Retinal pigment epithelial cell (primary cell): ENCODE results near the gene SKI.

Experiments
- DNase-seq: peaks from one replicate; pipeline ENCODE4 v3.0.0-alpha.2; 2010; ENCODE audit warnings: low read depth
- H3K4me3 ChIP-seq: 2 replicates; pipeline ENCODE4 v1.5.1; 2011; ENCODE audit warnings: mild to moderate bottlenecking, low read length, control low read depth, moderate library complexity
- TF ChIP-seq, protein P1 (sequence below): conservative IDR thresholded peaks from 2 replicates; pipeline ENCODE4 v1.5.1; 2011; ENCODE audit warnings: low read depth, low read length, control low read depth, inconsistent platforms

The SKI gene

DNA sequence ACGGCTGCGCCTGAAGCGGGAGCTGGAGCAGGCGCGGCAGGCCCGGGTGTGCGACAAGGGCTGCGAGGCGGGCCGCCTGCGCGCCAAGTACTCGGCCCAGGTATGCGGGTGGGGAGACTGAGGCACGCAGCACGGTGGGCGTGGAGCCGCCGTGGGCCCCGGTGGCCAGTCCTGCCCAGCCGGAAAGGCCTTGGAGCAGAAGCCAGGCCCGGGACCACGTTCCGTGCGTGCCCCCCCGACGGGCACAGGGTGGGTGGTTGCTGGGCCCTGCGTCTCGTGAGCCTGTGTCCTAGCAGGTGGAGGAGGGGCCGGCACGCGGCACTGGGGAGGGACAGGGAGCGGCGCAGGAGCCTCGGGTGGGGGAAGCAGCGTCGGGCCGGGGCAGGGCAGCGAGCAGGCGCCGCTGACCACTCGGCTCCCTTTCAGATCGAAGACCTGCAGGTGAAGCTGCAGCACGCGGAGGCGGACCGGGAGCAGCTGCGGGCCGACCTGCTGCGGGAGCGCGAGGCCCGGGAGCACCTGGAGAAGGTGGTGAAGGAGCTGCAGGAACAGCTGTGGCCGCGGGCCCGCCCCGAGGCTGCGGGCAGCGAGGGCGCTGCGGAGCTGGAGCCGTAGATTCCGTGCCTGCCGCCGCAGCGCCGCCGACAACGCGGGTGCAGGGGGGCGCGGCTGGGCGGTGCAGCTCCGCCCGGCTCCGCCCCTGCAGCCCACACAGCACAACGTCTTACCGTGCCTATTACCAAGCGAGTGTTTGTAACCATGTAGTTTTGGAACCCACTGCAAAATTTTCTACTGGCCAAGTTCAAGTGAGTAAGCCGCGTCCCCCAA is 78.2 kb downstream of the SKI start:
- no peak overlapping the region for H3K4me3 ChIP-seq
- no peak for DNase-seq
- TF ChIP-seq, protein P1, sequence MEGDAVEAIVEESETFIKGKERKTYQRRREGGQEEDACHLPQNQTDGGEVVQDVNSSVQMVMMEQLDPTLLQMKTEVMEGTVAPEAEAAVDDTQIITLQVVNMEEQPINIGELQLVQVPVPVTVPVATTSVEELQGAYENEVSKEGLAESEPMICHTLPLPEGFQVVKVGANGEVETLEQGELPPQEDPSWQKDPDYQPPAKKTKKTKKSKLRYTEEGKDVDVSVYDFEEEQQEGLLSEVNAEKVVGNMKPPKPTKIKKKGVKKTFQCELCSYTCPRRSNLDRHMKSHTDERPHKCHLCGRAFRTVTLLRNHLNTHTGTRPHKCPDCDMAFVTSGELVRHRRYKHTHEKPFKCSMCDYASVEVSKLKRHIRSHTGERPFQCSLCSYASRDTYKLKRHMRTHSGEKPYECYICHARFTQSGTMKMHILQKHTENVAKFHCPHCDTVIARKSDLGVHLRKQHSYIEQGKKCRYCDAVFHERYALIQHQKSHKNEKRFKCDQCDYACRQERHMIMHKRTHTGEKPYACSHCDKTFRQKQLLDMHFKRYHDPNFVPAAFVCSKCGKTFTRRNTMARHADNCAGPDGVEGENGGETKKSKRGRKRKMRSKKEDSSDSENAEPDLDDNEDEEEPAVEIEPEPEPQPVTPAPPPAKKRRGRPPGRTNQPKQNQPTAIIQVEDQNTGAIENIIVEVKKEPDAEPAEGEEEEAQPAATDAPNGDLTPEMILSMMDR: no peak

DNA sequence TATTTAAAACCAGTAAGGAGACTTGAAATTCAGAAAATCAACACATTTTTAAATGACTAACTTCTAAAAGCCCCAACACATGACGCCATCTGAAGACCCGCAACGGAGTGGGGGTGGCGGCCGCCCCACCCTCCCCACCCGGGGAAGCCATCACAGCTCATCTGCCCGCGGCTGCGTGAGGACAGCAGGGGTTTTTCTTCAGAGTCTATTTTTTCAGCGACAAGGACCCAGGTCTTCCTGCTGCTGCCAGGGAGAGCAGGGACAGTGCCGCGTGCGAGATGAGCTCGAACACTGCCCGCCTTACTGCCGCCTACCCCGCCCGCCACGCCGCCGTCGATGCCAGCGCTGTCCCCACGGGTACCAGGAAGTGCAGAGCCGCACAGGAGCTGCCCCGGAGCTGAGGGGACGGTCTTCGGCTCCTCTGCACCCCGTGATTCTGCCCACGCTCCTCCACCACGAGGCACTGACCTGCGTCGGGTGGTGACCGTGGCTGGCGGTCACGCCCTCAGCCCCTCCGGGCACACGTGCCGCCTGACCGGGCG is 79.0 kb downstream of the SKI start:
- TF ChIP-seq, protein P1: no peak
- no peak for DNase-seq
- no peak overlapping the region for H3K4me3 ChIP-seq

DNA sequence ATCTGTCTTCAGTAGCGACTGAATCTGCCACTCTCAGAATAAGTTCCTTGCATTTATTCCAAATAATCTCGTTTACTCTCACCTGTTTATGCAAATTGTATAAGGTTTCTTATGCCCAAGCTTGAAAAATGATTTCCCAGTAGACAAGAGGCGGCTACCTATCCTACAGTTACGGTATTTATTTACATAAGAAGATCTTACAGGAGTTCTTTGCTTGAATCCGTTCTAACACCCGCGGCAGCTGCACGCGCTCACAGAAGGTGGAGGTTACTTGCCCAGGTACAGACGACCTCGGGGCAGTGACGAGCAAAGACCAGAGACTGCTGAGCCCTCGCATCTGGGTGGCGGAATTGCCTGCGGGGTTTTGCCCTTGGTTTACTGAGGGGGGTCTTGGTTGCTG is 79.9 kb downstream of the SKI start:
- no peak for DNase-seq
- H3K4me3 ChIP-seq: no peak overlapping the region
- TF ChIP-seq, protein P1: no peak

- H3K4me3 ChIP-seq: no peak overlapping the region
- TF ChIP-seq, protein P1: no peak
- DNase-seq: no peak
Observed at GRCh38 chr1:2308844-2309243, 80.7 kb downstream of the SKI start.

- no peak overlapping the region for H3K4me3 ChIP-seq
- TF ChIP-seq, protein P1: no peak
- DNase-seq: no peak
Observed at GRCh38 chr1:2310332-2311183, 82.4 kb downstream of the SKI start.

DNA sequence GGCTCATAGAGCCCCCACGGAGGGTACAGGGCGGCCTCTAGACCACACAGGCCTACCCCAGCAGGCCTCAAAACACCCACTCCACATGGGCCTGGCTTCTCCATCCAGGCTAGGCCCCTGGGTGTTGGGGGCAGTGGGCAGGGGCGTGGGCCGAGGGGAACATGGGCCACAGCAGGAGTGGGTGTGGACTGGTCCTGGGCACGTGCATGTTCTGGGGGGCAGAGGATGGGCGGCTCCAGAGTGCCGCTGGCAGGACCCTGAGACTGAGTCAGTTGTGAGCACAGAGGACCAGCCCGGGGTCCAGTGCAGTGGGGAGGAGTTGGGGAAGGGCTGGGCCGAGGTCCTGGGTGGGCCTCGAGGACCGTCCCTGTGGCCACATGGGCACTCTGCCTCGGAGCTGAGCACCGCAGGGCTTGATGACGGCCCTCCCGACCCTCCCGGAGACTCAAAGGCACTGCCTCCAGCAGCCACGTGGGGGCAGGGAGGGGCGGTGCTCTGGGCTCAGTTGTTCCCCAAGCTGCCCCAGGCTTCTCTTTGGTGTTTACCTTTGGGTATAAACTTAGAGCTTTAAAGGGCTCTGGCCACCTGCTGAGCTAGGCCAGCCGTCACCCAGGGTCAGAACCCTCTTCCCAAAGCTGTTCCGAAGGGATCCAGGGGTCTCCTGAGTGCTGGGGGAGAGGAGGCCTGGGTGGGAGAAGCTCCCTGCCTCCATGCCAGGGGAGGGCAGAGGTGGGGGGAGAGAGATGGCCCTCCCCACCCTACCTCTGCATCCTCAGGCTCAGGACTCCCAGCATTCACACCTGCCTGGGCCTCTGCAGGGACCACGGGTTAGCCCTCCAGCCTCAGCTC is 83.3 kb downstream of the SKI start:
- TF ChIP-seq, protein P1: peak; percentile 57
- no peak for DNase-seq
- no peak overlapping the region for H3K4me3 ChIP-seq
